H7 (cell line): ENCODE measurements around the gene CTIF. TPM values are rescaled to one million over a fixed set of nuclear protein-coding genes. Genes with fewer than 3 reads are reported as not detected.

Experiments used
- DNase-seq: peaks from one replicate; pipeline ENCODE4 v3.0.0; 2012
- H3K27me3 ChIP-seq: 2 replicates; pipeline ENCODE4 v1.6.0; 2011; ENCODE audit warnings: mild to moderate bottlenecking, low read length; ENCODE audit not compliant: control insufficient read depth, insufficient read depth
- H3K36me3 ChIP-seq: replicated peaks from 2 replicates; pipeline ENCODE4 v1.5.1; 2011; ENCODE audit warnings: low read length; ENCODE audit not compliant: control insufficient read depth, insufficient read depth
- H3K4me3 ChIP-seq: 2 replicates; pipeline ENCODE4 v1.5.1; 2011; ENCODE audit warnings: low read depth, mild to moderate bottlenecking, control low read depth, low read length, moderate library complexity; ENCODE audit not compliant: insufficient read depth
- total RNA-seq: library from RNA; depleted of rRNA; stranded (reverse); fragments of >200 nt; shearing (Covaris generic); gene quantifications from 2 replicates; pipeline ENCODE4 v1.2.3, GENCODE V29; 2014

Gene CTIF
- total RNA-seq, 1 experiment from 2014 or later = 9.8 TPM

- no peaks in the 10 kb centered on the region for H3K27me3 ChIP-seq
- H3K4me3 ChIP-seq = no peak overlapping the region
- H3K36me3 ChIP-seq = no peaks in the 10 kb centered on the region
- no peak for DNase-seq
These were observed 154.9 kb downstream of the CTIF start for GRCh38 chr18:48693625-48694262.

- Histone ChIP-seq H3K4me3 (no peak overlapping the region), H3K36me3 (no peaks in the 10 kb centered on the region), H3K27me3 (no peaks in the 10 kb centered on the region)
- DNase-seq = no peak
These were observed 155.5 kb downstream of the CTIF start for GRCh38 chr18:48694295-48694694.

GRCh38 chr18:48695671-48696070, 156.8 kb downstream of the CTIF start:
- no peak for DNase-seq
- Histone ChIP-seq H3K4me3 (no peak overlapping the region), H3K36me3 (no peaks in the 10 kb centered on the region), H3K27me3 (no peaks in the 10 kb centered on the region)

- no peaks in the 10 kb centered on the region for H3K36me3 ChIP-seq
- H3K27me3 ChIP-seq = no peaks in the 10 kb centered on the region
- DNase-seq = no peak
- H3K4me3 ChIP-seq = no peak overlapping the region
These were observed 157.4 kb downstream of the CTIF start for GRCh38 chr18:48696218-48696617.

- Histone ChIP-seq H3K27me3 (no peaks in the 10 kb centered on the region), H3K4me3 (no peak overlapping the region), H3K36me3 (no peaks in the 10 kb centered on the region)
- DNase-seq = no peak
These were observed 158.6 kb downstream of the CTIF start for GRCh38 chr18:48697441-48697840.

GRCh38 chr18:48698707-48699106, 159.9 kb downstream of the CTIF start:
- no peaks in the 10 kb centered on the region for H3K27me3 ChIP-seq
- no peak for DNase-seq
- no peak overlapping the region for H3K4me3 ChIP-seq
- no peaks in the 10 kb centered on the region for H3K36me3 ChIP-seq

GRCh38 chr18:48699761-48700160, 160.9 kb downstream of the CTIF start:
- Histone ChIP-seq H3K36me3 (no peaks in the 10 kb centered on the region), H3K4me3 (no peak overlapping the region), H3K27me3 (no peaks in the 10 kb centered on the region)
- DNase-seq = no peak

GRCh38 chr18:48700446-48700845, 161.6 kb downstream of the CTIF start:
- H3K4me3 ChIP-seq = no peak overlapping the region
- no peaks in the 10 kb centered on the region for H3K36me3 ChIP-seq
- H3K27me3 ChIP-seq = no peaks in the 10 kb centered on the region
- DNase-seq = no peak

- Histone ChIP-seq H3K36me3 (no peaks in the 10 kb centered on the region), H3K27me3 (no peaks in the 10 kb centered on the region), H3K4me3 (no peak overlapping the region)
- no peak for DNase-seq
These were observed 163.7 kb downstream of the CTIF start for GRCh38 chr18:48702346-48703027.

- DNase-seq = no peak
- no peak overlapping the region for H3K4me3 ChIP-seq
- H3K36me3 ChIP-seq = no peaks in the 10 kb centered on the region
- no peaks in the 10 kb centered on the region for H3K27me3 ChIP-seq
These were observed 164.2 kb downstream of the CTIF start for GRCh38 chr18:48703028-48703386.

GRCh38 chr18:48703418-48703817, 164.6 kb downstream of the CTIF start:
- no peak for DNase-seq
- no peak overlapping the region for H3K4me3 ChIP-seq
- no peaks in the 10 kb centered on the region for H3K27me3 ChIP-seq
- no peaks in the 10 kb centered on the region for H3K36me3 ChIP-seq

GRCh38 chr18:48705043-48705442, 166.2 kb downstream of the CTIF start:
- Histone ChIP-seq H3K36me3 (no peaks in the 10 kb centered on the region), H3K4me3 (no peak overlapping the region), H3K27me3 (no peaks in the 10 kb centered on the region)
- DNase-seq = no peak

- DNase-seq = no peak
- no peaks in the 10 kb centered on the region for H3K36me3 ChIP-seq
- H3K4me3 ChIP-seq = no peak overlapping the region
- H3K27me3 ChIP-seq = no peaks in the 10 kb centered on the region
These were observed 166.7 kb downstream of the CTIF start for GRCh38 chr18:48705531-48705930.

- no peak overlapping the region for H3K4me3 ChIP-seq
- no peaks in the 10 kb centered on the region for H3K27me3 ChIP-seq
- H3K36me3 ChIP-seq = no peaks in the 10 kb centered on the region
- DNase-seq = no peak
These were observed 167.9 kb downstream of the CTIF start for GRCh38 chr18:48706731-48707130.

GRCh38 chr18:48707636-48708296, 168.9 kb downstream of the CTIF start:
- H3K36me3 ChIP-seq = no peaks in the 10 kb centered on the region
- DNase-seq = no peak
- no peak overlapping the region for H3K4me3 ChIP-seq
- no peaks in the 10 kb centered on the region for H3K27me3 ChIP-seq
